Mesendoderm (in vitro differentiated cells): ENCODE results near the gene NPLOC4.

Experiments
- DNase-seq: peaks from one replicate; pipeline ENCODE4 v3.0.0; 2013
- H2AK5ac ChIP-seq: 2 replicates; pipeline ENCODE4 v1.6.1; 2013; ENCODE audit warnings: low read length, inconsistent platforms
- H2BK120ac ChIP-seq: 2 replicates; pipeline ENCODE4 v1.6.1; 2013; ENCODE audit warnings: low read depth, mild to moderate bottlenecking, low read length, moderate library complexity, mixed read lengths
- H2BK15ac ChIP-seq: replicated peaks from 2 replicates; pipeline ENCODE4 v1.6.1; 2013; ENCODE audit warnings: low read depth, mild to moderate bottlenecking, moderate library complexity
- H2BK5ac ChIP-seq: 2 replicates; pipeline ENCODE4 v1.6.1; 2013; ENCODE audit warnings: low read length, inconsistent platforms
- H3K18ac ChIP-seq: 2 replicates; pipeline ENCODE4 v1.6.1; 2013; ENCODE audit warnings: mild to moderate bottlenecking, low read length, mixed read lengths
- H3K23ac ChIP-seq: one replicate; pipeline ENCODE4 v1.6.1; 2013; ENCODE audit warnings: low read length
- H3K27ac ChIP-seq: 2 replicates; pipeline ENCODE4 v1.5.1; 2013; ENCODE audit warnings: low read depth, mild to moderate bottlenecking, inconsistent platforms, low read length, moderate library complexity
- H3K27me3 ChIP-seq: 2 replicates; pipeline ENCODE4 v1.6.1; 2013; ENCODE audit warnings: low read length, control low read depth, mild to moderate bottlenecking, inconsistent platforms; ENCODE audit not compliant: insufficient read depth, poor library complexity
- H3K36me3 ChIP-seq: 2 replicates; pipeline ENCODE4 v1.6.1; 2013; ENCODE audit warnings: low read length, inconsistent platforms; ENCODE audit not compliant: control insufficient read depth, insufficient read depth
- H3K4ac ChIP-seq: one replicate; pipeline ENCODE4 v1.6.1; 2013; ENCODE audit warnings: low read depth, mild to moderate bottlenecking, low read length, moderate library complexity
- H3K4me1 ChIP-seq: 2 replicates; pipeline ENCODE4 v1.6.1; 2013; ENCODE audit warnings: low read depth, low read length, inconsistent platforms; ENCODE audit not compliant: control insufficient read depth
- H3K4me2 ChIP-seq: 2 replicates; pipeline ENCODE4 v1.6.1; 2013; ENCODE audit warnings: low read length
- H3K4me3 ChIP-seq: 2 replicates; pipeline ENCODE4 v1.5.1; 2013; ENCODE audit warnings: mild to moderate bottlenecking, low read length
- H3K56ac ChIP-seq: one replicate; pipeline ENCODE4 v1.6.1; 2013; ENCODE audit warnings: low read length
- H3K79me1 ChIP-seq: 2 replicates; pipeline ENCODE4 v1.6.1; 2013; ENCODE audit warnings: low read length, inconsistent platforms
- H3K79me2 ChIP-seq: 2 replicates; pipeline ENCODE4 v1.6.1; 2013; ENCODE audit warnings: mild to moderate bottlenecking, low read length; ENCODE audit not compliant: control insufficient read depth, insufficient read depth
- H3K9ac ChIP-seq: 2 replicates; pipeline ENCODE4 v1.6.1; 2013; ENCODE audit warnings: low read length, inconsistent platforms
- H4K5ac ChIP-seq: one replicate; pipeline ENCODE4 v1.6.1; 2013; ENCODE audit warnings: low read length
- H4K8ac ChIP-seq: one replicate; pipeline ENCODE4 v1.6.1; 2013; ENCODE audit warnings: low read depth, mild to moderate bottlenecking, control low read depth, low read length, moderate library complexity
- WGBS: extraction: QIAGEN DNeasy Blood & Tissue Kit; methylation state at CpG from one replicate; pipeline ENCODE4 v1.1.7; 2013; ENCODE audit warnings: low lambda C conversion rate, missing lambda C conversion rate; ENCODE audit not compliant: insufficient coverage; ENCODE audit errors: extremely low coverage; 5-methylcytosine and 5-hydroxymethylcytosine counted together

The NPLOC4 gene

DNA sequence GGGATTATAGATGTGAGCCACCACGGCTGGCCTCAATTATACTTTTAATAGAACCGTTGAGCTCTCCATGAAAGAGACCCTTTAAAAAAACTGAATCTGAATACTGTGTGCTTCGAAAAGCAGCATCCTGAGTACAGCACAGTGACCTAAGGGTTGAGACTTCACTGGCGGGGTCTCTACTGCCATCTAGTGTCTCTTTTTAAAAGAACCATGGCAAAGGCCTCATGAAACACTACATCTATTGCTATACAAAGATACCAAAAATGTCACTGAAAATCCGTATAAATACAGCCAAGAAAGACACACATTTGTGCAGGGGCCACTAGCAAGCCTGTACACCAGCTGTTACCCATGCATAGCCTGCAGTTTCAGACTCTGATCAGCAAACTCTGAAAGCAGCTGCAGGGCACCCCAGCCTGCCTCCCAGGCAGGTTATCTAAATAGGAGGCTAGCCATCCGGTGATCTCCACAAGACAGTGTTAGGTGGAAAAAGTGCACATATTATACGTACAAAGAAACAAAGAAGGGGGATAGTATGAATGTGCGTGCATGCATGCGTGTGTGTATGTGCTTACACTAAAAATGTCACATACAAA lies 35.3 kb downstream of the NPLOC4 start:
- Histone ChIP-seq H3K23ac (no peak overlapping the region), H3K4me3 (no peak overlapping the region), H3K4me1 (no peaks in the 10 kb centered on the region), H3K4me2 (no peak overlapping the region), H3K36me3 (peaks cover 25% of the 10 kb centered on the region), H3K18ac (no peak overlapping the region), H4K8ac (no peak overlapping the region), H3K79me1 (peaks cover 8% of the 10 kb centered on the region), H2BK15ac (no peak overlapping the region), H3K27me3 (no peaks in the 10 kb centered on the region), H4K5ac (no peak overlapping the region), H2BK120ac (no peak overlapping the region), H3K56ac (no peak overlapping the region), H3K79me2 (no peaks in the 10 kb centered on the region), H3K27ac (no peak overlapping the region), H2AK5ac (no peak overlapping the region), H3K9ac (no peak overlapping the region), H2BK5ac (no peak overlapping the region), H3K4ac (no peak overlapping the region)
- DNase-seq: peak; percentile 68
- no CpG with 5 or more reads among the region's 9 CpGs for WGBS

DNA sequence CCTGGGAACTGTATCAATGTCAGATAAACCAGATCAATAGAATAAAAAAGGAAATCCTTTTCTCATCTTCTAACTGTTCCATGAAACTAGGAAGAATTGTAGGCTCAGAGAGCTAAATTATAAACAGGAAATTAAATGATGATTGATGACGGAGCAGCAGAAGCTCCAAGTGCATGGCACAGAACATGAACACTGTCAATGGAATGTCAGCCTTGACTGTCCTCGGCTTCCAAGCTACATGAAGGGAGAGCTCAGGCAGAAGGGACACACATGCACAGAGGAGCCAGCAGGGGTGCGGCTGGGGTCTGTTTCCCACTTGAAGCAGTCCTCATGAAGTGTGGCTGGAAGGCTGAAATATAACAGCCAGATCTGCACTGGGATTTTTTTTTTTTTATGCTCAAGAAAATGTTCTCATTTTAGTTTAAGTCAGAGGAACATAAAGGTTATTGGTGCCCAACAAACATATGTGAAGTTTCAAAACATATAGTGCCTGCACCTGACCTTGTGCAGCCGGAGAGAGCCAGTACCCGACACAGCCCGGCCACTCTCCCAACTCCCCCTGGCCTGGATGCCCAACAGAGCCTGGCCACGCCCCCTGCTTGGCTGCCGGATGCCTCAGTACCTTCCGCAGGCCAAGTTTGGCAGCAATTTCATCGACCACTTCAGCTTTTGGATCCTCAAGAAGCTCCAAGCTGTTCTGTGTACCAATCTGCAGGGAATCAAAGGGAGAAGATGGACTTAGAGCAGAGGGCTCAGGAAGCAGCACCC lies 37.0 kb downstream of the NPLOC4 start:
- Histone ChIP-seq H3K4ac (no peak overlapping the region), H3K4me3 (no peak overlapping the region), H3K23ac (no peak overlapping the region), H4K5ac (no peak overlapping the region), H3K36me3 (peaks cover 20% of the 10 kb centered on the region), H2BK120ac (no peak overlapping the region), H3K56ac (no peak overlapping the region), H3K27ac (no peak overlapping the region), H2AK5ac (no peak overlapping the region), H3K4me2 (no peak overlapping the region), H4K8ac (no peak overlapping the region), H3K79me1 (peaks cover 8% of the 10 kb centered on the region), H3K9ac (no peak overlapping the region), H2BK5ac (no peak overlapping the region), H3K4me1 (no peaks in the 10 kb centered on the region), H2BK15ac (no peak overlapping the region), H3K18ac (no peak overlapping the region), H3K79me2 (no peaks in the 10 kb centered on the region), H3K27me3 (no peaks in the 10 kb centered on the region)
- no peak for DNase-seq
- WGBS: no CpG with 5 or more reads among the region's 10 CpGs

- no peak for DNase-seq
- no peaks in the 10 kb centered on the region for H3K27me3 ChIP-seq
- no peak overlapping the region for H3K4me2 ChIP-seq
- H3K4me1 ChIP-seq: no peaks in the 10 kb centered on the region
- no peak overlapping the region for H3K4ac ChIP-seq
- no peak overlapping the region for H2BK120ac ChIP-seq
- no peak overlapping the region for H4K8ac ChIP-seq
- no peak overlapping the region for H2BK15ac ChIP-seq
- H3K9ac ChIP-seq: no peak overlapping the region
- no peak overlapping the region for H3K23ac ChIP-seq
- no CpG with 5 or more reads among the region's 11 CpGs for WGBS
- no peak overlapping the region for H4K5ac ChIP-seq
- no peaks in the 10 kb centered on the region for H3K79me1 ChIP-seq
- no peaks in the 10 kb centered on the region for H3K79me2 ChIP-seq
- H3K56ac ChIP-seq: no peak overlapping the region
- no peak overlapping the region for H2BK5ac ChIP-seq
- no peak overlapping the region for H3K27ac ChIP-seq
- H2AK5ac ChIP-seq: no peak overlapping the region
- no peak overlapping the region for H3K18ac ChIP-seq
- H3K4me3 ChIP-seq: no peak overlapping the region
- H3K36me3 ChIP-seq: peaks cover 17% of the 10 kb centered on the region
Observed at GRCh38 chr17:81593105-81593871, 43.6 kb downstream of the NPLOC4 start.

- no CpG with 5 or more reads among the region's 14 CpGs for WGBS
- no peak for DNase-seq
- Histone ChIP-seq H3K4me1 (no peaks in the 10 kb centered on the region), H2BK120ac (no peak overlapping the region), H4K5ac (no peak overlapping the region), H2AK5ac (no peak overlapping the region), H3K79me1 (no peaks in the 10 kb centered on the region), H3K4me3 (no peak overlapping the region), H3K4ac (no peak overlapping the region), H3K9ac (no peak overlapping the region), H3K23ac (no peak overlapping the region), H4K8ac (no peak overlapping the region), H3K79me2 (no peaks in the 10 kb centered on the region), H3K27ac (no peak overlapping the region), H3K56ac (no peak overlapping the region), H3K4me2 (no peak overlapping the region), H3K18ac (no peak overlapping the region), H3K36me3 (peaks cover 17% of the 10 kb centered on the region), H2BK15ac (no peak overlapping the region), H2BK5ac (no peak overlapping the region), H3K27me3 (no peaks in the 10 kb centered on the region)
Observed at GRCh38 chr17:81591971-81592370, 44.9 kb downstream of the NPLOC4 start.

- no peak overlapping the region for H3K18ac ChIP-seq
- no peaks in the 10 kb centered on the region for H3K4me1 ChIP-seq
- no peak overlapping the region for H2AK5ac ChIP-seq
- no peaks in the 10 kb centered on the region for H3K27me3 ChIP-seq
- no peaks in the 10 kb centered on the region for H3K79me2 ChIP-seq
- no peak overlapping the region for H4K5ac ChIP-seq
- no peak overlapping the region for H3K4ac ChIP-seq
- DNase-seq: no peak
- no peak overlapping the region for H2BK15ac ChIP-seq
- H3K4me2 ChIP-seq: no peak overlapping the region
- peaks cover 19% of the 10 kb centered on the region for H3K36me3 ChIP-seq
- no CpG with 5 or more reads among the region's 8 CpGs for WGBS
- H2BK120ac ChIP-seq: no peak overlapping the region
- H3K9ac ChIP-seq: no peak overlapping the region
- H3K79me1 ChIP-seq: no peaks in the 10 kb centered on the region
- no peak overlapping the region for H3K56ac ChIP-seq
- no peak overlapping the region for H3K23ac ChIP-seq
- H3K27ac ChIP-seq: no peak overlapping the region
- H3K4me3 ChIP-seq: no peak overlapping the region
- no peak overlapping the region for H4K8ac ChIP-seq
- no peak overlapping the region for H2BK5ac ChIP-seq
Observed at GRCh38 chr17:81590121-81590520, 46.8 kb downstream of the NPLOC4 start.
